Mesendoderm (in vitro differentiated cells): ENCODE measurements around the gene BGN.

Experiments
- DNase-seq: peaks from one replicate; pipeline ENCODE4 v3.0.0; 2013
- H2AK5ac ChIP-seq: 2 replicates; pipeline ENCODE4 v1.6.1; 2013; ENCODE audit warnings: low read length, inconsistent platforms
- H2BK120ac ChIP-seq: 2 replicates; pipeline ENCODE4 v1.6.1; 2013; ENCODE audit warnings: low read depth, mild to moderate bottlenecking, low read length, moderate library complexity, mixed read lengths
- H2BK15ac ChIP-seq: replicated peaks from 2 replicates; pipeline ENCODE4 v1.6.1; 2013; ENCODE audit warnings: low read depth, mild to moderate bottlenecking, moderate library complexity
- H2BK5ac ChIP-seq: 2 replicates; pipeline ENCODE4 v1.6.1; 2013; ENCODE audit warnings: low read length, inconsistent platforms
- H3K18ac ChIP-seq: 2 replicates; pipeline ENCODE4 v1.6.1; 2013; ENCODE audit warnings: mild to moderate bottlenecking, low read length, mixed read lengths
- H3K23ac ChIP-seq: one replicate; pipeline ENCODE4 v1.6.1; 2013; ENCODE audit warnings: low read length
- H3K27ac ChIP-seq: 2 replicates; pipeline ENCODE4 v1.5.1; 2013; ENCODE audit warnings: low read depth, mild to moderate bottlenecking, inconsistent platforms, low read length, moderate library complexity
- H3K27me3 ChIP-seq: 2 replicates; pipeline ENCODE4 v1.6.1; 2013; ENCODE audit warnings: low read length, control low read depth, mild to moderate bottlenecking, inconsistent platforms; ENCODE audit not compliant: insufficient read depth, poor library complexity
- H3K36me3 ChIP-seq: 2 replicates; pipeline ENCODE4 v1.6.1; 2013; ENCODE audit warnings: low read length, inconsistent platforms; ENCODE audit not compliant: control insufficient read depth, insufficient read depth
- H3K4ac ChIP-seq: one replicate; pipeline ENCODE4 v1.6.1; 2013; ENCODE audit warnings: low read depth, mild to moderate bottlenecking, low read length, moderate library complexity
- H3K4me1 ChIP-seq: 2 replicates; pipeline ENCODE4 v1.6.1; 2013; ENCODE audit warnings: low read depth, low read length, inconsistent platforms; ENCODE audit not compliant: control insufficient read depth
- H3K4me2 ChIP-seq: 2 replicates; pipeline ENCODE4 v1.6.1; 2013; ENCODE audit warnings: low read length
- H3K4me3 ChIP-seq: 2 replicates; pipeline ENCODE4 v1.5.1; 2013; ENCODE audit warnings: mild to moderate bottlenecking, low read length
- H3K56ac ChIP-seq: one replicate; pipeline ENCODE4 v1.6.1; 2013; ENCODE audit warnings: low read length
- H3K79me1 ChIP-seq: 2 replicates; pipeline ENCODE4 v1.6.1; 2013; ENCODE audit warnings: low read length, inconsistent platforms
- H3K79me2 ChIP-seq: 2 replicates; pipeline ENCODE4 v1.6.1; 2013; ENCODE audit warnings: mild to moderate bottlenecking, low read length; ENCODE audit not compliant: control insufficient read depth, insufficient read depth
- H3K9ac ChIP-seq: 2 replicates; pipeline ENCODE4 v1.6.1; 2013; ENCODE audit warnings: low read length, inconsistent platforms
- H4K5ac ChIP-seq: one replicate; pipeline ENCODE4 v1.6.1; 2013; ENCODE audit warnings: low read length
- H4K8ac ChIP-seq: one replicate; pipeline ENCODE4 v1.6.1; 2013; ENCODE audit warnings: low read depth, mild to moderate bottlenecking, control low read depth, low read length, moderate library complexity
- WGBS: extraction: QIAGEN DNeasy Blood & Tissue Kit; methylation state at CpG from one replicate; pipeline ENCODE4 v1.1.7; 2013; ENCODE audit warnings: low lambda C conversion rate, missing lambda C conversion rate; ENCODE audit not compliant: insufficient coverage; ENCODE audit errors: extremely low coverage; 5-methylcytosine and 5-hydroxymethylcytosine counted together

Gene BGN

DNA sequence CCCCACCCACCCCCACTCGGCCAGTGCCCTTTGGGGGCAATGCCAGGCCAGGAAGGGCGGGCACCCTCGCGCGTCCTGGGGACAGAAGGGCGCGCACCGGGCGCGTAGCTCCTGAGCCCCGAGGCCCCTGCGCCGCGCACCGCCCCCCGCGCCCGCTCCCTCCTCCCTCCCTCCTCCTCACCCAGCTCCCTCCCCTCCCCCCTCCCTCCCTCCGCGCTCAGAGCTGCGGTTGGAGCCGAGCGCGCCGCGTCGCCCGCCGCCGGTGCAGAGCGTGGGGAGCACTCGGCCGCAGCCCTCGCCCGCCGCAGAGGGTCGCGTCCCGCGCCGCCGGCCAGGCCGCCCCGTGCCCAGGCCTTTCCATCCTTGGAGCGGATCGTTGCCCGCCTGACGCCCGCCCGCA, 22.6 kb downstream of the BGN start, which contains the start of gene ATP2B3:
Gene ATP2B3 (plus strand): TSS at position 220 of the 400 bp plus-strand sequence. CDS start 18,606 bp downstream, outside the sequence.
- H3K23ac ChIP-seq: no peak within 1 kb of the TSS
- H3K4me3 ChIP-seq: no peak within 1 kb of the TSS
- no peak for DNase-seq
- H4K8ac ChIP-seq: no peak within 1 kb of the TSS
- H3K79me2 ChIP-seq: no peaks in the 10 kb centered on the region
- H2AK5ac ChIP-seq: no peak within 1 kb of the TSS
- no peaks in the 10 kb centered on the region for H3K4me1 ChIP-seq
- no CpG with 5 or more reads among the region's 50 CpGs for WGBS
- H3K79me1 ChIP-seq: no peaks in the 10 kb centered on the region
- H4K5ac ChIP-seq: no peak within 1 kb of the TSS
- H2BK5ac ChIP-seq: no peak within 1 kb of the TSS
- no peak within 1 kb of the TSS for H2BK120ac ChIP-seq
- H3K56ac ChIP-seq: no peak within 1 kb of the TSS
- no peak within 1 kb of the TSS for H3K27ac ChIP-seq
- no peak within 1 kb of the TSS for H3K4me2 ChIP-seq
- H3K27me3 ChIP-seq: peaks cover 8% of the 10 kb centered on the region
- H3K18ac ChIP-seq: no peak within 1 kb of the TSS
- H3K36me3 ChIP-seq: no peaks in the 10 kb centered on the region
- no peak within 1 kb of the TSS for H3K4ac ChIP-seq
- H2BK15ac ChIP-seq: no peak within 1 kb of the TSS
- no peak within 1 kb of the TSS for H3K9ac ChIP-seq

GRCh38 chrX:153517946-153518834, 23.4 kb downstream of the BGN start:
- H3K36me3 ChIP-seq: no peaks in the 10 kb centered on the region
- no peak overlapping the region for H3K56ac ChIP-seq
- H2BK5ac ChIP-seq: no peak overlapping the region
- H3K4me1 ChIP-seq: no peaks in the 10 kb centered on the region
- no peaks in the 10 kb centered on the region for H3K79me1 ChIP-seq
- no peak overlapping the region for H2BK15ac ChIP-seq
- WGBS: no CpG with 5 or more reads among the region's 70 CpGs
- H3K4ac ChIP-seq: no peak overlapping the region
- H3K4me3 ChIP-seq: no peak overlapping the region
- H2BK120ac ChIP-seq: no peak overlapping the region
- H3K18ac ChIP-seq: no peak overlapping the region
- no peak overlapping the region for H2AK5ac ChIP-seq
- no peak overlapping the region for H3K27ac ChIP-seq
- peaks cover 8% of the 10 kb centered on the region for H3K27me3 ChIP-seq
- H3K9ac ChIP-seq: no peak overlapping the region
- H3K4me2 ChIP-seq: no peak overlapping the region
- H3K23ac ChIP-seq: no peak overlapping the region
- DNase-seq: no peak
- H4K8ac ChIP-seq: no peak overlapping the region
- no peaks in the 10 kb centered on the region for H3K79me2 ChIP-seq
- H4K5ac ChIP-seq: no peak overlapping the region

GRCh38 chrX:153519569-153520286, 24.9 kb downstream of the BGN start:
- Histone ChIP-seq H3K56ac (no peak overlapping the region), H2BK15ac (no peak overlapping the region), H3K9ac (no peak overlapping the region), H3K4me3 (no peak overlapping the region), H3K18ac (no peak overlapping the region), H3K79me2 (no peaks in the 10 kb centered on the region), H4K8ac (no peak overlapping the region), H3K23ac (no peak overlapping the region), H3K36me3 (no peaks in the 10 kb centered on the region), H3K4me2 (no peak overlapping the region), H3K27me3 (peaks cover 8% of the 10 kb centered on the region), H4K5ac (no peak overlapping the region), H2AK5ac (no peak overlapping the region), H3K27ac (no peak overlapping the region), H3K4me1 (no peaks in the 10 kb centered on the region), H2BK5ac (no peak overlapping the region), H3K79me1 (no peaks in the 10 kb centered on the region), H3K4ac (no peak overlapping the region), H2BK120ac (no peak overlapping the region)
- no peak for DNase-seq
- WGBS: no CpG with 5 or more reads among the region's 21 CpGs

DNA sequence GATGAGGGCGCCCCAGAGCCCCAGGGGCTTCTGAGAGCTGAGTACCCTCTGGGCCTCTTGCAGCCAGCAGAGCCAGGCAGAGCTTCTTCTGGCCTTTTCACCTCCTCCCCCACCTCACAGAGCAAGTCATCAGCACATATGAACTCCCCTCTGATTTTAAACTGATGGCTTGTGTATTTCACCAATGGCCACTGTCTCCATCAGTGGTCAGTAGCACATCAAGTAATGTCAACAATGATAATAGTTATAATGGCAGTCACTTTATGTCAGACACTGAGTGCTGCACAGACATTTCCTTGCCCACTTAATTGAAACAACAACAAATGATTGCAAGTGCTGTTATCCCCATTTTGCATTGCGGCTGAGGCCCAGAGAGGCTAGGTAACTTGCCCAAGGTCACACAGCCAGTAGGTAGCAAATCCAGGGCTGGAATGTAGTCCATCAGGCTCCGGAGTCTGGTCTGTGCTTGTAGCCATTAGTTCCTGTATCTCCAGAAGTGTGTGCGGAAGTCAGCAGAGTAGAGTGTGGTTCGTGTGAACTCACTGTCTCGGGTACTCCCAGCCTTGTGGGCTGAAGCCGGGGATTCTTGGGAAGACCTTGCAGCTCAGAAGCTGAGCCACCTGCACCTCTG, 25.6 kb downstream of the BGN start:
- H2BK120ac ChIP-seq: no peak overlapping the region
- H4K5ac ChIP-seq: no peak overlapping the region
- WGBS: no CpG with 5 or more reads among the region's 7 CpGs
- H3K18ac ChIP-seq: no peak overlapping the region
- no peak overlapping the region for H2BK5ac ChIP-seq
- H4K8ac ChIP-seq: no peak overlapping the region
- no peaks in the 10 kb centered on the region for H3K36me3 ChIP-seq
- no peak overlapping the region for H3K9ac ChIP-seq
- H2AK5ac ChIP-seq: no peak overlapping the region
- peaks cover 8% of the 10 kb centered on the region for H3K27me3 ChIP-seq
- no peaks in the 10 kb centered on the region for H3K79me1 ChIP-seq
- no peaks in the 10 kb centered on the region for H3K4me1 ChIP-seq
- H3K23ac ChIP-seq: no peak overlapping the region
- no peak overlapping the region for H3K4ac ChIP-seq
- no peak overlapping the region for H2BK15ac ChIP-seq
- no peak for DNase-seq
- H3K56ac ChIP-seq: no peak overlapping the region
- no peak overlapping the region for H3K4me2 ChIP-seq
- H3K4me3 ChIP-seq: no peak overlapping the region
- H3K27ac ChIP-seq: no peak overlapping the region
- no peaks in the 10 kb centered on the region for H3K79me2 ChIP-seq

GRCh38 chrX:153521034-153521433, 26.3 kb downstream of the BGN start:
- H3K79me1 ChIP-seq: no peaks in the 10 kb centered on the region
- no peak overlapping the region for H4K8ac ChIP-seq
- no peaks in the 10 kb centered on the region for H3K79me2 ChIP-seq
- H3K23ac ChIP-seq: no peak overlapping the region
- no peak overlapping the region for H3K4me2 ChIP-seq
- H3K9ac ChIP-seq: no peak overlapping the region
- H3K18ac ChIP-seq: no peak overlapping the region
- DNase-seq: no peak
- no peaks in the 10 kb centered on the region for H3K36me3 ChIP-seq
- no peak overlapping the region for H3K4me3 ChIP-seq
- peaks cover 8% of the 10 kb centered on the region for H3K27me3 ChIP-seq
- H2BK15ac ChIP-seq: no peak overlapping the region
- no peak overlapping the region for H2BK5ac ChIP-seq
- H4K5ac ChIP-seq: no peak overlapping the region
- no CpG with 5 or more reads among the region's 9 CpGs for WGBS
- H3K4me1 ChIP-seq: no peaks in the 10 kb centered on the region
- no peak overlapping the region for H2AK5ac ChIP-seq
- H2BK120ac ChIP-seq: no peak overlapping the region
- H3K27ac ChIP-seq: no peak overlapping the region
- H3K4ac ChIP-seq: no peak overlapping the region
- H3K56ac ChIP-seq: no peak overlapping the region
